Neural progenitor cell (in vitro differentiated cells): ENCODE results near the gene TMEM106C. TPM values are rescaled to one million over a fixed set of nuclear protein-coding genes. Genes with fewer than 3 reads are reported as not detected.

ENCODE experiments used
- DNase-seq: peaks from one replicate; pipeline ENCODE4 v3.0.0-alpha.2; 2016; ENCODE audit warnings: low spot score
- H2AFZ ChIP-seq: fragments of 200-600 bp; sonication (generic); replicated peaks from 2 replicates; pipeline ENCODE4 v1.6.1; 2016; ENCODE audit warnings: antibody characterized with exemption
- H3F3A ChIP-seq: fragments of 200-600 bp; sonication (generic); 2 replicates; pipeline ENCODE4 v1.6.1; 2016; ENCODE audit warnings: antibody characterized with exemption, low read depth
- H3K27ac ChIP-seq: fragments of 200-600 bp; sonication (generic); 2 replicates; pipeline ENCODE4 v1.5.1; 2016; ENCODE audit warnings: mild to moderate bottlenecking
- H3K27me3 ChIP-seq: fragments of 200-600 bp; sonication (generic); 2 replicates; pipeline ENCODE4 v1.6.1; 2016; ENCODE audit warnings: mild to moderate bottlenecking, moderate library complexity
- H3K36me3 ChIP-seq: fragments of 200-600 bp; sonication (generic); 2 replicates; pipeline ENCODE4 v1.5.1; 2016
- H3K4me1 ChIP-seq: fragments of 200-600 bp; sonication (generic); 2 replicates; pipeline ENCODE4 v1.6.1; 2016; ENCODE audit warnings: mixed run types
- H3K4me2 ChIP-seq: fragments of 200-600 bp; sonication (generic); 2 replicates; pipeline ENCODE4 v1.6.1; 2016
- H3K4me3 ChIP-seq: fragments of 200-600 bp; sonication (generic); 2 replicates; pipeline ENCODE4 v1.5.1; 2016
- H3K79me2 ChIP-seq: fragments of 200-600 bp; sonication (generic); 2 replicates; pipeline ENCODE4 v1.6.1; 2016; ENCODE audit warnings: low read depth
- H3K9ac ChIP-seq: fragments of 200-600 bp; sonication (generic); 2 replicates; pipeline ENCODE4 v1.6.1; 2016
- H3K9me3 ChIP-seq: fragments of 200-600 bp; sonication (generic); 2 replicates; pipeline ENCODE4 v1.5.1; 2016; ENCODE audit warnings: low read depth
- H4K20me1 ChIP-seq: fragments of 200-600 bp; sonication (generic); 2 replicates; pipeline ENCODE4 v1.6.1; 2016; ENCODE audit warnings: low read depth
- H3K27ac Mint-ChIP-seq: 3 replicates; pipeline ENCODE4 v1.8.0; 2021; ENCODE audit warnings: mixed read lengths
- H3K27me3 Mint-ChIP-seq: 2 replicates; pipeline ENCODE4 v1.8.0; 2022; ENCODE audit warnings: low read depth, mild to moderate bottlenecking, inconsistent platforms, moderate library complexity, mixed read lengths; ENCODE audit not compliant: insufficient read depth
- H3K36me3 Mint-ChIP-seq: 3 replicates; pipeline ENCODE4 v1.8.0; 2021; ENCODE audit warnings: mixed read lengths
- H3K4me1 Mint-ChIP-seq: 3 replicates; pipeline ENCODE4 v1.8.0; 2021; ENCODE audit warnings: mixed read lengths
- H3K4me3 Mint-ChIP-seq: 3 replicates; pipeline ENCODE4 v1.8.0; 2021; ENCODE audit warnings: mild to moderate bottlenecking, moderate library complexity, mixed read lengths
- H3K9me3 Mint-ChIP-seq: 3 replicates; pipeline ENCODE4 v1.8.0; 2020; ENCODE audit warnings: mixed read lengths
- CTCF ChIP-seq: fragments of 200-600 bp; sonication (generic); IDR thresholded peaks from 2 replicates; pipeline ENCODE4 v1.5.1; 2017; ENCODE audit warnings: antibody characterized with exemption, mild to moderate bottlenecking
- EZH2 ChIP-seq: fragments of 200-600 bp; sonication (generic); IDR thresholded peaks from 2 replicates; pipeline ENCODE4 v1.6.1; 2017; ENCODE audit warnings: antibody characterized with exemption, mild to moderate bottlenecking, moderate library complexity
- EZH2phosphoT487 ChIP-seq: fragments of 200-600 bp; sonication (generic); IDR thresholded peaks from 2 replicates; pipeline ENCODE4 v1.6.1; 2017; ENCODE audit warnings: antibody characterized with exemption
- total RNA-seq: library from RNA; depleted of rRNA; stranded (reverse); fragments of >200 nt; gene quantifications from 2 replicates; pipeline ENCODE4 v1.2.3, GENCODE V29; 2015; ENCODE audit warnings: low replicate concordance

Gene TMEM106C
- total RNA-seq, 1 donor from 2014 or later: 87.5 TPM

- Histone ChIP-seq H3K27ac (no peak overlapping the region), H3K4me3 (no peak overlapping the region), H3F3A (no peaks in the 10 kb centered on the region), H2AFZ (peak overlapping the region; percentile 52), H3K27me3 (no peaks in the 10 kb centered on the region), H3K4me1 (peaks cover 9% of the 10 kb centered on the region), H3K36me3 (no peaks in the 10 kb centered on the region), H3K79me2 (no peaks in the 10 kb centered on the region), H3K4me2 (no peak overlapping the region), H3K9ac (no peak overlapping the region), H3K9me3 (no peaks in the 10 kb centered on the region), H4K20me1 (no peaks in the 10 kb centered on the region)
- peaks cover 7% of the 10 kb centered on the region for H3K27me3 Mint-ChIP-seq
- peak; percentile 91 for DNase-seq
- no peak overlapping the region for H3K4me3 Mint-ChIP-seq
- H3K36me3 Mint-ChIP-seq: no peaks in the 10 kb centered on the region
- peaks cover 22% of the 10 kb centered on the region for H3K4me1 Mint-ChIP-seq
- peak; percentile 84 for TF ChIP-seq CTCF
- TF ChIP-seq EZH2: no peak
- no peaks in the 10 kb centered on the region for H3K9me3 Mint-ChIP-seq
- peak overlapping the region; percentile 44 for H3K27ac Mint-ChIP-seq
Measured at GRCh38 chr12:47949441-47950341, 13.7 kb upstream of the TMEM106C start.

- Histone ChIP-seq H3F3A (no peaks in the 10 kb centered on the region), H3K9ac (no peak overlapping the region), H3K27ac (no peak overlapping the region), H2AFZ (no peak overlapping the region), H3K4me1 (peaks cover 9% of the 10 kb centered on the region), H3K36me3 (no peaks in the 10 kb centered on the region), H3K79me2 (no peaks in the 10 kb centered on the region), H3K4me2 (no peak overlapping the region), H4K20me1 (no peaks in the 10 kb centered on the region), H3K27me3 (no peaks in the 10 kb centered on the region), H3K4me3 (no peak overlapping the region), H3K9me3 (no peaks in the 10 kb centered on the region)
- no peak overlapping the region for H3K4me3 Mint-ChIP-seq
- H3K27me3 Mint-ChIP-seq: peaks cover 9% of the 10 kb centered on the region
- H3K27ac Mint-ChIP-seq: no peak overlapping the region
- no peaks in the 10 kb centered on the region for H3K36me3 Mint-ChIP-seq
- peaks cover 22% of the 10 kb centered on the region for H3K4me1 Mint-ChIP-seq
- TF ChIP-seq EZH2phosphoT487 (no peak), EZH2 (no peak), CTCF (no peak)
- no peak for DNase-seq
- no peaks in the 10 kb centered on the region for H3K9me3 Mint-ChIP-seq
Measured at GRCh38 chr12:47950856-47951468, 12.4 kb upstream of the TMEM106C start.

GRCh38 chr12:47954058-47954457 lies 9.3 kb upstream of the TMEM106C start:
- Histone ChIP-seq H2AFZ (no peak overlapping the region), H3K4me3 (no peak overlapping the region), H3K27ac (no peak overlapping the region), H3F3A (no peaks in the 10 kb centered on the region), H4K20me1 (no peaks in the 10 kb centered on the region), H3K36me3 (no peaks in the 10 kb centered on the region), H3K79me2 (no peaks in the 10 kb centered on the region), H3K9me3 (no peaks in the 10 kb centered on the region), H3K27me3 (no peaks in the 10 kb centered on the region), H3K9ac (no peak overlapping the region), H3K4me1 (no peaks in the 10 kb centered on the region), H3K4me2 (no peak overlapping the region)
- no peak for DNase-seq
- no peak overlapping the region for H3K4me3 Mint-ChIP-seq
- H3K4me1 Mint-ChIP-seq: peaks cover 12% of the 10 kb centered on the region
- no peaks in the 10 kb centered on the region for H3K36me3 Mint-ChIP-seq
- H3K27me3 Mint-ChIP-seq: peaks cover 7% of the 10 kb centered on the region
- H3K9me3 Mint-ChIP-seq: peaks cover 15% of the 10 kb centered on the region
- no peak overlapping the region for H3K27ac Mint-ChIP-seq
- TF ChIP-seq EZH2 (no peak), EZH2phosphoT487 (no peak), CTCF (no peak)
